Measurements from ENCODE around the gene GABRG3.

The GABRG3 gene

DNA sequence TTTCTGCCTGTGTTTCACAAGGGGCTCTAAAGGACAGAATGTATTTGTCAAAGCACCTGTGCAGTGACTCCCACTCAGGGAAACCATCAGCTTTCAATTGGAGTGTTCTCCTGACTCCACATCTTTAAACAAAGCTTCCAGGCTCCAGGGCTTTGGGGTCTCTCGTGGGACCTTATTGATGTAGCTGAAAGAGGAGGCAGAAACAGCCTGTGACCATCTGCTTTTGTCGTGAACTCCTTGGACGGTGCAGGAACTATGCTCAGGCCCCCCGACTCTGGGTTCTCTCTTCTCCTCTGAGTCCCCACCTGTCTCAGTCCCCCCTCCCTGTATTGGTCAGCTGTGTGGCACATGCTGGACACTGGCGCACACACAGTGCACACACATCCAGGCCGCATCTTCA lies 486.8 kb downstream of the GABRG3 start:
- H3K4me1 ChIP-seq (ENCODE audit: control insufficient read depth, insufficient read depth, low read length, unreplicated experiment), result no peaks in the 10 kb centered on the region
- no peaks in the 10 kb centered on the region for H3K27me3 ChIP-seq (ENCODE audit: insufficient read depth, low read length)
- H3K79me2 ChIP-seq (ENCODE audit: control insufficient read depth, insufficient read depth, low read length, unreplicated experiment), result no peaks in the 10 kb centered on the region
- no peak overlapping the region for H3K27ac ChIP-seq (ENCODE audit: low read depth, low read length)
- H2AFZ ChIP-seq (ENCODE audit: low read length, unreplicated experiment), result no peak overlapping the region
- no peak overlapping the region for H3K4me3 ChIP-seq (ENCODE audit: low read depth, low read length)
- no peaks in the 10 kb centered on the region for H3K36me3 ChIP-seq (ENCODE audit: insufficient read depth, low read length)

DNA sequence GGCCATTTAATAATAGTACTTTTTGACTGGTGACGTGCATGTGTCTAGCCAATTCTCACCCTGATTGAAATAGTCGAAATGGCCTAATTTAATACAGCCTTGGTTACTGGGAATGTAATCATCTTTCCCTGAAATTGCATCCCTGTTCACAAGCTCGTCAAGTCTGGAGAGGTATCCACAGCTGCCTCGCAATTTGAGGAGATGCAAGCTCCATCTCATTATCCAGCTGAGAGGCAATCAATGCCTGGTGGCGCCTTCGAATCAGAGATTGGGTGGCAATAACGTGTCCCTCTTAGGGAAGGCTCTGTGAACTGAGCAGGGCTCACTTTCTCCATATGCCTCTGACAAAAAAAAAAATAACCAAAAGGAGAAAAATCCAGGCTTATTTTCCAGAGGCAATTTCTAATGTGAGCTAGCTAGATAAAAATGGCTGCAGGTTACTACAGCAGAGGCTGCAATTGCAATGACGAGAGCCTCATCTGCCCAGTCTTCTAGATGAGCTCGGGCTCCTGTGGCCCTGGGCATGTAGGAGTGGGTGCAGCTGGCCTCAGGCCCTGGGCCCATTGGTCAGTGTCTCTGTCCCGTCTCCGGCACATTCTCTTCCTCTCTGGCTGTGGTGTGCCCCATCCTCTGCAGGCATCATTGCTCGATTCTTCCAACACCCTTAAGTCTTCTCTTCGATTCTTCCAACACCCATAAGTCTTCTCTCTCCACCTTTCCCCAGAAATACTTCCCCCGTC lies 487.5 kb downstream of the GABRG3 start:
- no peaks in the 10 kb centered on the region for H3K79me2 ChIP-seq (ENCODE audit: control insufficient read depth, insufficient read depth, low read length, unreplicated experiment)
- H3K4me3 ChIP-seq (ENCODE audit: low read depth, low read length), result no peak overlapping the region
- no peaks in the 10 kb centered on the region for H3K36me3 ChIP-seq (ENCODE audit: insufficient read depth, low read length)
- H2AFZ ChIP-seq (ENCODE audit: low read length, unreplicated experiment), result no peak overlapping the region
- H3K27me3 ChIP-seq (ENCODE audit: insufficient read depth, low read length), result no peaks in the 10 kb centered on the region
- H3K4me1 ChIP-seq (ENCODE audit: control insufficient read depth, insufficient read depth, low read length, unreplicated experiment), result no peaks in the 10 kb centered on the region
- H3K27ac ChIP-seq (ENCODE audit: low read depth, low read length), result no peak overlapping the region

DNA sequence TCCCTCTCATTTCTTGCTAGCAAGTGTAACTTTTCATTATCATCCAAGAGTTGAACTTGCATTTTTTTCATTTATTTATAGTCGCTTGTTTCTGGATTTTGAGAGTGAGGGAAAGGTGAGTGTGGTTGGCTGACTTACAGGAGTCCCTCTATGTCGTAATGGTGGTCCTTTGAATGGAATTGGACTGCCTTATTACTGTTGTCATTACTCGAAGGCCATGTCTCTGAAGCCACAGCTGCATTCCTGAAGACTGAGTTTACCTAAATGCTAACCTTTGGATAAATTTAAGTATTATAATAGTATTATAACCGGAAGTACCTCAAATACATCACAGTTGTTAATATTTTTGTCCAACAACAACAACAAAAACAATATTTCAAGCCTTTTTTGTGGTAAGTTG lies 488.9 kb downstream of the GABRG3 start:
- Histone ChIP-seq H3K27me3 (ENCODE audit: insufficient read depth, low read length) (no peaks in the 10 kb centered on the region), H2AFZ (ENCODE audit: low read length, unreplicated experiment) (no peak overlapping the region), H3K36me3 (ENCODE audit: insufficient read depth, low read length) (no peaks in the 10 kb centered on the region), H3K4me1 (ENCODE audit: control insufficient read depth, insufficient read depth, low read length, unreplicated experiment) (no peaks in the 10 kb centered on the region), H3K27ac (ENCODE audit: low read depth, low read length) (no peak overlapping the region), H3K4me3 (ENCODE audit: low read depth, low read length) (no peak overlapping the region), H3K79me2 (ENCODE audit: control insufficient read depth, insufficient read depth, low read length, unreplicated experiment) (no peaks in the 10 kb centered on the region)

DNA sequence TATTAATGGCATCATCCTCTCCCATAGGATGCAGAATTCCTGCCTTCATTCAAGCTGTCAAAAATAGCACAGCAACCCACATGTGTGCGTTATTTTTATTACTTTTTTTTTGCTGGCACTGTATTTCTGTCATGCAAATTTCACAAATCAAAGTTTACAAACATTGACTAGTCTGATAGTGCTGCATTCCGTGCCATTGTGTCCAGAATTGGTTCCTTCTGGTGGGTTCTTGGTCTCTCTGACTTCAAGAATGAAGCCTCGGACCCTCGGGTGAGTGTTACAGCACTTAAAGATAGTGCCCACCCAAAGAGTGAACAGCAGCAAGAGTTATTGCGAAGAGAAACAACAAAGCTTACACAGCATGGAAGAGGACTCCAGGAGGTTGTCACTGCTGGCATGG lies 490.2 kb downstream of the GABRG3 start:
- H2AFZ ChIP-seq (ENCODE audit: low read length, unreplicated experiment), result no peak overlapping the region

DNA sequence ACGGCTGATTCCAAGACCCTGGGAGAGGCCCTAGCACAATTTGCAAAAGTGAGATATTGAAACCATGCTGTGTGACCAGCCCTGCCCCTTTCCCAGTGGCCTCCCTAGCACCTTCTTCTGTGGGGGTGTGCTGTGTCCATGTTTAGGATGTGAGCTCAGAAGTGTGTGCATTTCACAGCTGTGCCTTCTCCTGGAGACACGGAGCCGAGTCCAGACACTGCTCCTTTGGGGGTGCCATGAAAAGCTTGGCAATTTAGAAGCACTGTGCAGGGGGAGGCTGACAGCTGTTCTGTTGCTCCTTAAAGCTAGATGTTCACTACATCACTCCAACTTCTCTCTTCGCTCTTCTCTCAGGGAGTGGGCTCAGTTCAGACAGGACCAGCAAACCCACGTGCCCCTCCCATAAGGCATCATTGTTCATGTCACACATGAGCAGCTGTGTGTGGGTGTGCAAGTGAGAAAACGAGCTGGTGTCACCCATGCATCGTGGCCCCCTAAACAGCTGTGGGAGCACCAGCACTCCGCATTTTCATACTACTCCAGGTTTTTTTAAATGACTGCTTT lies 492.6 kb downstream of the GABRG3 start:
- H3K4me1 ChIP-seq (ENCODE audit: control insufficient read depth, insufficient read depth, low read length, unreplicated experiment), result no peaks in the 10 kb centered on the region
- H3K36me3 ChIP-seq (ENCODE audit: insufficient read depth, low read length), result no peaks in the 10 kb centered on the region
- H3K79me2 ChIP-seq (ENCODE audit: control insufficient read depth, insufficient read depth, low read length, unreplicated experiment), result no peaks in the 10 kb centered on the region
- H3K27ac ChIP-seq (ENCODE audit: low read depth, low read length), result no peak overlapping the region
- no peaks in the 10 kb centered on the region for H3K27me3 ChIP-seq (ENCODE audit: insufficient read depth, low read length)
- no peak overlapping the region for H3K4me3 ChIP-seq (ENCODE audit: low read depth, low read length)
- no peak overlapping the region for H2AFZ ChIP-seq (ENCODE audit: low read length, unreplicated experiment)

More for the DNA sequence above, 490.2 kb downstream of the GABRG3 start:
- Histone ChIP-seq H3K4me1 (ENCODE audit: control insufficient read depth, insufficient read depth, low read length, unreplicated experiment) (no peaks in the 10 kb centered on the region), H3K27me3 (ENCODE audit: insufficient read depth, low read length) (no peaks in the 10 kb centered on the region), H3K4me3 (ENCODE audit: low read depth, low read length) (no peak overlapping the region), H3K79me2 (ENCODE audit: control insufficient read depth, insufficient read depth, low read length, unreplicated experiment) (no peaks in the 10 kb centered on the region), H3K27ac (ENCODE audit: low read depth, low read length) (no peak overlapping the region), H3K36me3 (ENCODE audit: insufficient read depth, low read length) (no peaks in the 10 kb centered on the region)

DNA sequence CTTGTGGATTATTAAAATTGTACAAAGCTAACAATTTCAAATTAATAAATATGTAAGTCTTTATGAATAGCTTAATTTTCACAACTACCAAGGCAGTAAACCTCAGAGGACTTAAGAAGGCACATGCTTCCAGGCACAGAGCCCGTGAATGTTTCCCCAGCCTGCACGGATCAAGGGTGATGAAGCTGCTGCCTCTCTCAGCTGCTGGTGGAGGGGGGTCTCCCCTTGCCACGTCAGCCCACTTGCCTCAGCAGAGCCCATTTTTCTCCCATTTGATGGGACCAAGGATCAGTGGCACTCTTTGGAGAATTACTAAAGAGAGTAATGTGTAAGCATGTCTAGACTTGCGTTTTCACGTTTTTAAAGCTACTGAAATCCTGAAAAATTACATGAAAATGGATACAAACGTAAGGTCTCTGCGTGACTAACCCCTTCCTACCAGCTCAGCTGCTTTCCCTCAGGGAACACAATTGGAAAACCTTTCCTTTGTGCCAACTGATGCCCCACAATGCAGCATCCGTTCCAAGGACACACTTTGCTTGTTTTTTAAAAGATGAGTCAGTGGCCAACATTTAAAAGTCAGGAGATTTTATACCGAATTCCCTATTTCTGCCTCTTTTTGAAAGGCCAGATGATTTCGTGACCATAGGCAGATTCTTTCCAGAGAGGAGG lies 494.1 kb downstream of the GABRG3 start:
- Histone ChIP-seq H3K36me3 (ENCODE audit: insufficient read depth, low read length) (no peaks in the 10 kb centered on the region), H3K4me3 (ENCODE audit: low read depth, low read length) (no peak overlapping the region), H3K4me1 (ENCODE audit: control insufficient read depth, insufficient read depth, low read length, unreplicated experiment) (no peaks in the 10 kb centered on the region), H3K27ac (ENCODE audit: low read depth, low read length) (no peak overlapping the region), H2AFZ (ENCODE audit: low read length, unreplicated experiment) (no peak overlapping the region), H3K27me3 (ENCODE audit: insufficient read depth, low read length) (no peaks in the 10 kb centered on the region), H3K79me2 (ENCODE audit: control insufficient read depth, insufficient read depth, low read length, unreplicated experiment) (no peaks in the 10 kb centered on the region)

DNA sequence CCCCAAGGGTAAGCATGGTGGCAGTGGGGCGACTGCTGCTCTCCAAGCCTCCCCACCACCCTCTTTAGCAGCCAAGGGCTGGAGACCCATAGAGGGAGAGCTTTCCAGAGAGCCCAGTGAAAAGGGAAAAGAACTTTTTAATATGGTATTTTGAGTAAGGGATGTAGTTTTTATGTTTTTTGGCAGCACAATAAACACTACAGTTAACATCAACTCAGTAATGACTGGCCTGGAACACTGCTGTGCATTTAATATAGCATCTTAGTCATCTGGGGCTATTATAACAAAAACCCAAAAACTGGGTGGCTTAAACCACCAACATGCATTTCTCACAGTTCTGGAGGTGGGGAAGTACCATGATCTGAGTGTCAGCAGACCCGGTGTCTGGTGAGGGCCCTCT lies 495.8 kb downstream of the GABRG3 start:
- no peaks in the 10 kb centered on the region for H3K36me3 ChIP-seq (ENCODE audit: insufficient read depth, low read length)
- no peaks in the 10 kb centered on the region for H3K27me3 ChIP-seq (ENCODE audit: insufficient read depth, low read length)
- no peak overlapping the region for H3K27ac ChIP-seq (ENCODE audit: low read depth, low read length)
- H3K4me1 ChIP-seq (ENCODE audit: control insufficient read depth, insufficient read depth, low read length, unreplicated experiment), result no peaks in the 10 kb centered on the region
- no peak overlapping the region for H3K4me3 ChIP-seq (ENCODE audit: low read depth, low read length)
- H2AFZ ChIP-seq (ENCODE audit: low read length, unreplicated experiment), result no peak overlapping the region
- H3K79me2 ChIP-seq (ENCODE audit: control insufficient read depth, insufficient read depth, low read length, unreplicated experiment), result no peaks in the 10 kb centered on the region

DNA sequence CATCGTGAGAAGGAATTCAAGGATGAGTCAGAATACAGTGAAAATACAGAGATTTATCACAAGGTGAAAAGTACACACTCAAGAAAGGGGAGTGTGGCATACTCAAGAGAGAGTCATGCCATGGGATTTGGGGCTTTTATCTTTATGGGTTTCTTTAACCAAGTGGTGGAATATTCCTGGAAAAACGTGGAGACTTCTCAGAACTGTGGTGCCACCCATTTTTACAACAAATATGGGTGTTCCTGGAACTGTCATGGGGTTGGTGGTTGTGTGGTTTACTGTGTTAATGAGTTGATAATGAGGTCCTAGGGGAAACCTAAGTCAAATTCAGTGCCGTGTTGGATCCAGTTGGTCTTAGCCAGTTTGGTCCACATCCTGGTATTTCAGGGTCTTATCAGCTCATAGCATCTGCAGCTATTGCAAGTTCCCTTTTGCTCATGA lies 497.2 kb downstream of the GABRG3 start:
- no peaks in the 10 kb centered on the region for H3K27me3 ChIP-seq (ENCODE audit: insufficient read depth, low read length)

DNA sequence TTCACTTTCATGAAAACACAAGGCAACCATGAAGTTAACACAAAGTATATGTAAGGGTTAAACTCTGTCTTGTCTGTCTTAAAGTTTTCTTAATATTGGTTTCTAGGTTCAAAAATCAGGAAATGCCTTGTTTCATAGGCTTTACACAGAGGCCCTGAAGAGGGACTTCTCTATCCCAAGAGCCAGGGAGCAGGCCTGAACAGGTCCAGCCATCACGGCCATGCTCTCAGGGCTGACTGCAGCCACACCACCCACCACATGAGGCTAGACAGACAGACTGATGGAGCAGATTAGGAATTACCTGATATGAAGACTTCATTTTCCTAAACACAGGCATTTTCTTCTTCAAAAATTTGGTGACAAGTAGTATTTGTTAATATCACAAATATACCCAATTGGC lies 502.9 kb downstream of the GABRG3 start:
- H3K4me3 ChIP-seq (ENCODE audit: low read depth, low read length), result no peak overlapping the region

More for the DNA sequence above, 497.2 kb downstream of the GABRG3 start:
- no peaks in the 10 kb centered on the region for H3K36me3 ChIP-seq (ENCODE audit: insufficient read depth, low read length)
- H3K79me2 ChIP-seq (ENCODE audit: control insufficient read depth, insufficient read depth, low read length, unreplicated experiment), result no peaks in the 10 kb centered on the region
- H2AFZ ChIP-seq (ENCODE audit: low read length, unreplicated experiment), result no peak overlapping the region
- H3K27ac ChIP-seq (ENCODE audit: low read depth, low read length), result no peak overlapping the region
- H3K4me1 ChIP-seq (ENCODE audit: control insufficient read depth, insufficient read depth, low read length, unreplicated experiment), result no peaks in the 10 kb centered on the region
- H3K4me3 ChIP-seq (ENCODE audit: low read depth, low read length), result no peak overlapping the region

DNA sequence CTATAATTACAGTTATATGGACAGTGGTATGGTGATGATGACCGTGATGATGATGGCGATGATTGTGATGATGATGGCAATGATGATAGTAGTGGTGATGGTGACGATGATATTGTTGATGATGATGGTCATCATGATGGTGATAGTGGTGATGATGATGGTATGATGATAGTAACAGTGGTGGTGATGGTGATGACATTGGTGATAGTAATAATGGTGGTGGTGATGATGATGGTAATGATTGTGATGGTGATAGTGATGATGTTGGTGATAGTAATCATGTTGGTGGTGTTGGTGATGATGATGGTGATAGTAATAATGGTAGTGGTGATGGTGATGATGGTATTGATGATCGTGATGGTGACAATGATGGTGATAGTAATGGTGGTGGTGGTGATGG lies 504.4 kb downstream of the GABRG3 start:
- no peak overlapping the region for H2AFZ ChIP-seq (ENCODE audit: low read length, unreplicated experiment)
- no peak overlapping the region for H3K27ac ChIP-seq (ENCODE audit: low read depth, low read length)
- H3K4me3 ChIP-seq (ENCODE audit: low read depth, low read length), result no peak overlapping the region
- no peaks in the 10 kb centered on the region for H3K4me1 ChIP-seq (ENCODE audit: control insufficient read depth, insufficient read depth, low read length, unreplicated experiment)
- H3K79me2 ChIP-seq (ENCODE audit: control insufficient read depth, insufficient read depth, low read length, unreplicated experiment), result no peaks in the 10 kb centered on the region
- H3K27me3 ChIP-seq (ENCODE audit: insufficient read depth, low read length), result no peaks in the 10 kb centered on the region
- H3K36me3 ChIP-seq (ENCODE audit: insufficient read depth, low read length), result no peaks in the 10 kb centered on the region

More for the DNA sequence above, 502.9 kb downstream of the GABRG3 start:
- Histone ChIP-seq H3K36me3 (ENCODE audit: insufficient read depth, low read length) (no peaks in the 10 kb centered on the region), H3K4me1 (ENCODE audit: control insufficient read depth, insufficient read depth, low read length, unreplicated experiment) (no peaks in the 10 kb centered on the region), H2AFZ (ENCODE audit: low read length, unreplicated experiment) (no peak overlapping the region), H3K27me3 (ENCODE audit: insufficient read depth, low read length) (no peaks in the 10 kb centered on the region), H3K79me2 (ENCODE audit: control insufficient read depth, insufficient read depth, low read length, unreplicated experiment) (no peaks in the 10 kb centered on the region), H3K27ac (ENCODE audit: low read depth, low read length) (no peak overlapping the region)
